ENCODE measurements around the gene MEIS2. TPM values are rescaled to one million over a fixed set of nuclear protein-coding genes. Genes with fewer than 3 reads are reported as not detected.

MEIS2 gene
- total RNA-seq, 1 donor from 2014 or later, result 13.0 TPM

DNA sequence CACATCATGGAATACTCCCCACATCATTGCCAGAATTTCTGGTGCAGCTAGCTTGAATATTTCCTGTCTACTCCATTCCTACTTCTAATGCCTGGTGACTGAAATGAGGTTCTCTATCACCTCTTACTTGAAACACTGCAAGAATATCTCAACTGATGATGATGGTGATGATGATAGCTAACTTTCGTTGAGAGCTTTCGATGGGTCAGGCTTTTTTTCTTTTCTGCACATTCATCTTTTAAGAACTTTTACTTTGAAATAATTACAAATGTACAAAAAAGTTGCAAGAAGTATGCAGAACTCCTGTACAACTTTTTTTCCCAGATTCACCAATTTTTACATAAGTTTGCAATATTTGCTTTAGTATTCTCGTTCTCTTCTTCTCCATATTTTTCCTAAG is 233.5 kb downstream of the MEIS2 start:
- TF ChIP-seq, protein P1, sequence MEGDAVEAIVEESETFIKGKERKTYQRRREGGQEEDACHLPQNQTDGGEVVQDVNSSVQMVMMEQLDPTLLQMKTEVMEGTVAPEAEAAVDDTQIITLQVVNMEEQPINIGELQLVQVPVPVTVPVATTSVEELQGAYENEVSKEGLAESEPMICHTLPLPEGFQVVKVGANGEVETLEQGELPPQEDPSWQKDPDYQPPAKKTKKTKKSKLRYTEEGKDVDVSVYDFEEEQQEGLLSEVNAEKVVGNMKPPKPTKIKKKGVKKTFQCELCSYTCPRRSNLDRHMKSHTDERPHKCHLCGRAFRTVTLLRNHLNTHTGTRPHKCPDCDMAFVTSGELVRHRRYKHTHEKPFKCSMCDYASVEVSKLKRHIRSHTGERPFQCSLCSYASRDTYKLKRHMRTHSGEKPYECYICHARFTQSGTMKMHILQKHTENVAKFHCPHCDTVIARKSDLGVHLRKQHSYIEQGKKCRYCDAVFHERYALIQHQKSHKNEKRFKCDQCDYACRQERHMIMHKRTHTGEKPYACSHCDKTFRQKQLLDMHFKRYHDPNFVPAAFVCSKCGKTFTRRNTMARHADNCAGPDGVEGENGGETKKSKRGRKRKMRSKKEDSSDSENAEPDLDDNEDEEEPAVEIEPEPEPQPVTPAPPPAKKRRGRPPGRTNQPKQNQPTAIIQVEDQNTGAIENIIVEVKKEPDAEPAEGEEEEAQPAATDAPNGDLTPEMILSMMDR (IDR thresholded peaks at IDR 0.05; ENCODE audit: unreplicated experiment), result no peak

DNA sequence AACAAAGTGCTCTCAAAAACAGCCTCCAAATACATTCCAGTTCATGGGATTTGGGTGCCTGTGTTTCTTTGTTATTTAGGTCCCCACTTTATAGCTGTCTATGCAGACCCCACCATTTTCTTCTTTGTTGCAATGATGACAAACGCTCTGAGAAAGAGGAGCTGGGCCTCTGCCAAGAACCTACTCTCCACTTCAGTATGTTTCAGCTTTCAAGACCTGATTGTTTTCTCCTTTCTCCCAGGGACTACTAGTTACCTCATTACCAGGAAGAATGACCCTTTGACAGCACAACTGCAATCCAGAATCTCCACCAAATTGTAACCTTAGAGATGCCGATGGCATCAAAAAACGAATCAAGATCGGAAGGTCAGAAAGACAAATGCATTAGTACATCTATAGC is 236.8 kb downstream of the MEIS2 start:
- Mint-ChIP-seq H3K9me3 (ENCODE audit: unreplicated experiment) (no peaks in the 10 kb centered on the region), H3K4me3 (ENCODE audit: unreplicated experiment) (no peak overlapping the region), H3K27ac (ENCODE audit: unreplicated experiment) (no peak overlapping the region), H3K36me3 (ENCODE audit: low read depth, unreplicated experiment) (no peaks in the 10 kb centered on the region), H3K27me3 (ENCODE audit: unreplicated experiment) (no peaks in the 10 kb centered on the region), H3K4me1 (ENCODE audit: unreplicated experiment) (no peaks in the 10 kb centered on the region)
- no peak for DNase-seq (ENCODE audit: low spot score)
- TF ChIP-seq, protein P1 (IDR thresholded peaks at IDR 0.05; ENCODE audit: unreplicated experiment), result no peak

More for the DNA sequence above, 233.5 kb downstream of the MEIS2 start:
- Mint-ChIP-seq H3K4me1 (ENCODE audit: unreplicated experiment) (no peaks in the 10 kb centered on the region), H3K27ac (ENCODE audit: unreplicated experiment) (no peak overlapping the region), H3K27me3 (ENCODE audit: unreplicated experiment) (no peaks in the 10 kb centered on the region), H3K36me3 (ENCODE audit: low read depth, unreplicated experiment) (no peaks in the 10 kb centered on the region), H3K4me3 (ENCODE audit: unreplicated experiment) (no peak overlapping the region), H3K9me3 (ENCODE audit: unreplicated experiment) (no peaks in the 10 kb centered on the region)
- DNase-seq (ENCODE audit: low spot score), result no peak

DNA sequence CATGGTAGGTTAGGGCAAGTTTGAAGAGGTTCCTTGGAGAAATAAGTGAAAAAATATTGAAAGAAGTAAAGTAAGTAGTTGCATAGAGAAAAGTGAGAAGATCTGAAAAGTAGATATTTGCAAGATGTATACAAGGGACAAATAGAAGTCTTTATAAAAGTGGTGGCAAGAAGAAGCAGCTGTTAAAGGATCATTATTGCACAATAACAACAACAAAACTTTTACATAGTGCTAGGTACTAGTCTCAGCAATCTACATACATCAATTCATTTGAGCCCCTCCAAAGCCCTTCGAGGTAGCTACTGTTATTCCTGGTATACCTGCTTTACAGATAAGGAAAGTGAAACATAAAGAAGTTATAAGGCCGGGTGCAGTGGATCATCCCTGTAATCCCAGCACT is 239.6 kb downstream of the MEIS2 start:
- Mint-ChIP-seq H3K9me3 (ENCODE audit: unreplicated experiment) (no peaks in the 10 kb centered on the region), H3K4me3 (ENCODE audit: unreplicated experiment) (no peak overlapping the region), H3K36me3 (ENCODE audit: low read depth, unreplicated experiment) (no peaks in the 10 kb centered on the region), H3K4me1 (ENCODE audit: unreplicated experiment) (no peaks in the 10 kb centered on the region), H3K27me3 (ENCODE audit: unreplicated experiment) (no peaks in the 10 kb centered on the region), H3K27ac (ENCODE audit: unreplicated experiment) (no peak overlapping the region)
- DNase-seq (ENCODE audit: low spot score), result no peak
- TF ChIP-seq, protein P1 (IDR thresholded peaks at IDR 0.05; ENCODE audit: unreplicated experiment), result no peak

DNA sequence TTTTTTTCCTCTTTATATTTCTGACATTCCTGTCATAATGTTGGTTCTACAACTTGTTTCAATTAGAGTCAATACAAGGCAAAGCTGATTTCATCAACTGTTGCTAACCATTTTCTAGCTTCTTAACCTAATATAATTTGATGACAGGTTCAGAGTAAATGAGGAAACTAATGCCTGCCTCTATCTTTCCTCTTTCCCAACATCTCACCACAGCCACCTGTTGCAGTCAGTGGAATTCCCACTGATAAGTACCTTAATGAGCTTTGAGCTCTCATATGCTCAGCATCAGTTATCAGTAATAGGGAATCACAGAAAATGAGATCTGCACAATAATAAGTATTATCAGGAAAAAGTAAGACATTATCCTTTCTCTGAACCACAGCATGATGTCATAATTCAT is 241.9 kb downstream of the MEIS2 start:
- H3K27me3 Mint-ChIP-seq (ENCODE audit: unreplicated experiment), result no peaks in the 10 kb centered on the region
- no peaks in the 10 kb centered on the region for H3K9me3 Mint-ChIP-seq (ENCODE audit: unreplicated experiment)
- H3K27ac Mint-ChIP-seq (ENCODE audit: unreplicated experiment), result no peak overlapping the region
- no peaks in the 10 kb centered on the region for H3K4me1 Mint-ChIP-seq (ENCODE audit: unreplicated experiment)
- TF ChIP-seq, protein P1 (IDR thresholded peaks at IDR 0.05; ENCODE audit: unreplicated experiment), result no peak
- no peaks in the 10 kb centered on the region for H3K36me3 Mint-ChIP-seq (ENCODE audit: low read depth, unreplicated experiment)
- no peak for DNase-seq (ENCODE audit: low spot score)
- H3K4me3 Mint-ChIP-seq (ENCODE audit: unreplicated experiment), result no peak overlapping the region

GRCh38 chr15:36856339-36856973 is 243.9 kb downstream of the MEIS2 start:
- Mint-ChIP-seq H3K36me3 (ENCODE audit: low read depth, unreplicated experiment) (no peaks in the 10 kb centered on the region), H3K27ac (ENCODE audit: unreplicated experiment) (no peak overlapping the region), H3K27me3 (ENCODE audit: unreplicated experiment) (no peaks in the 10 kb centered on the region), H3K9me3 (ENCODE audit: unreplicated experiment) (no peaks in the 10 kb centered on the region), H3K4me1 (ENCODE audit: unreplicated experiment) (no peaks in the 10 kb centered on the region), H3K4me3 (ENCODE audit: unreplicated experiment) (no peak overlapping the region)
- no peak for DNase-seq (ENCODE audit: low spot score)
- TF ChIP-seq, protein P1 (IDR thresholded peaks at IDR 0.05; ENCODE audit: unreplicated experiment), result no peak
